Esophagus muscularis mucosa (tissue), 4 donors: ENCODE measurements around the gene PCP2. TPM values are rescaled to one million over a fixed set of nuclear protein-coding genes. Genes with fewer than 3 reads are reported as not detected.

Source experiments
- DNase-seq: peaks from one replicate; pipeline ENCODE4 v3.0.0-alpha.2; 2017; ENCODE audit errors: extremely low spot score
- H3K27ac ChIP-seq, 4 donors: fragments of 200-600 bp; sonication (generic); replicated peaks in 1 of 4; 1 replicate in 3 of 4; 2 replicates in 1 of 4; pipeline ENCODE4 v1.5.1; 2016 to 2019; ENCODE audit warnings: mild to moderate bottlenecking in 1 of 4
- H3K27me3 ChIP-seq, 4 donors: fragments of 200-600 bp; sonication (generic); one replicate each; pipeline versions ENCODE4 v1.5.1 to v1.6.0; 2016 to 2019
- H3K36me3 ChIP-seq, 4 donors: fragments of 200-600 bp; sonication (generic); one replicate each; pipeline ENCODE4 v1.5.1; 2016 to 2019
- H3K4me1 ChIP-seq, 4 donors: fragments of 200-600 bp; sonication (generic); one replicate each; pipeline ENCODE4 v1.5.1; 2016 to 2019
- H3K4me3 ChIP-seq, 4 donors: fragments of 200-600 bp; sonication (generic); 1 replicate in 2 of 4; 2 replicates in 2 of 4; pipeline ENCODE4 v1.5.1; 2016 to 2019; ENCODE audit warnings: mild to moderate bottlenecking in 4 of 4, moderate library complexity in 1 of 4
- H3K9me3 ChIP-seq, 4 donors: fragments of 200-600 bp; sonication (generic); 1 replicate in 3 of 4; 2 replicates in 1 of 4; pipeline ENCODE4 v1.5.1; 2016 to 2019
- CTCF ChIP-seq, 3 experiments: fragments of 200-600 bp in 2 of 3; fragments of 450-650 bp in 1 of 3; sonication (generic) in 2 of 3; IDR thresholded peaks; one replicate each; pipeline ENCODE4 v1.5.1; 2017 to 2019; ENCODE audit warnings: antibody characterized with exemption in 3 of 3, mild to moderate bottlenecking in 2 of 3, moderate library complexity in 1 of 3
- EP300 ChIP-seq: sonication (generic); formaldehyde crosslinking; IDR thresholded peaks from one replicate; pipeline ENCODE4 v1.6.1; 2017; ENCODE audit warnings: antibody characterized with exemption
- POLR2A ChIP-seq: fragments of 450-650 bp; IDR thresholded peaks from one replicate; pipeline ENCODE4 v1.6.1; 2017; ENCODE audit warnings: antibody characterized with exemption, moderate library complexity, mild to moderate bottlenecking, low read depth
- POLR2AphosphoS5 ChIP-seq, 2 donors: sonication (generic); formaldehyde crosslinking; IDR thresholded peaks; one replicate each; pipeline ENCODE4 v1.6.1; 2017; ENCODE audit warnings: antibody characterized with exemption in 2 of 2
- WGBS: methylation state at CpG from one replicate; pipeline ENCODE4 v1.1.5; 2018; 5-methylcytosine and 5-hydroxymethylcytosine counted together
- intact Hi-C: fragments of 100-400 bp; cut with DNase I; formaldehyde crosslinking; loops from one replicate; pipeline ENCODE4 v1.15.1; 2023
- total RNA-seq, 4 donors: library from RNA; depleted of rRNA; stranded (reverse); fragments of >200 nt; gene quantifications; one replicate each; pipeline versions ENCODE4 v1.1.0 to v1.2.1, GENCODE V29; 2016

Gene PCP2
- total RNA-seq, 4 donors from 2014 or later = not detected

- Histone ChIP-seq H3K4me3 (no peak overlapping the region), H3K27me3 (peaks cover 0 to 51% (median 0%) of the 10 kb centered on the region in 4 donors), H3K36me3 (no peaks in the 10 kb centered on the region), H3K4me1 (no peaks in the 10 kb centered on the region), H3K9me3 (no peaks in the 10 kb centered on the region), H3K27ac (no peak overlapping the region)
- no peak for DNase-seq
- whole genome bisulfite sequencing = 92% methylated on average over 11 of the region's 25 CpGs
- TF ChIP-seq CTCF (IDR thresholded peaks at IDR 0.05) (no peak), POLR2AphosphoS5 (IDR thresholded peaks at IDR 0.05) (no peak), POLR2A (no peak), EP300 (no peak)
- intact Hi-C loops = no loop called here
Measured at GRCh38 chr19:7607874-7608560, 25.5 kb downstream of the PCP2 start.

GRCh38 chr19:7607212-7607873, 26.2 kb downstream of the PCP2 start:
- Histone ChIP-seq H3K27ac (no peak overlapping the region), H3K9me3 (no peaks in the 10 kb centered on the region), H3K27me3 (peaks cover 0 to 58% (median 0%) of the 10 kb centered on the region in 4 donors), H3K4me3 (no peak overlapping the region), H3K4me1 (no peaks in the 10 kb centered on the region), H3K36me3 (no peaks in the 10 kb centered on the region)
- no peak for TF ChIP-seq POLR2A
- no peak for TF ChIP-seq EP300
- TF ChIP-seq CTCF (IDR thresholded peaks at IDR 0.05) = no peak
- TF ChIP-seq POLR2AphosphoS5 (IDR thresholded peaks at IDR 0.05) = no peak
- intact Hi-C loops = no loop called here
- WGBS = 74% methylated on average over 10 of the region's 10 CpGs
- DNase-seq = no peak

GRCh38 chr19:7606289-7606688, 27.2 kb downstream of the PCP2 start:
- Histone ChIP-seq H3K27ac (no peak overlapping the region), H3K36me3 (no peaks in the 10 kb centered on the region), H3K9me3 (no peaks in the 10 kb centered on the region), H3K4me1 (no peaks in the 10 kb centered on the region), H3K4me3 (no peak overlapping the region), H3K27me3 (peaks cover 0 to 68% (median 0%) of the 10 kb centered on the region in 4 donors)
- intact Hi-C loops = no loop called here
- DNase-seq = no peak
- TF ChIP-seq POLR2AphosphoS5 (IDR thresholded peaks at IDR 0.05) = no peak
- TF ChIP-seq EP300 = no peak
- no peak for TF ChIP-seq POLR2A
- no peak for TF ChIP-seq CTCF (IDR thresholded peaks at IDR 0.05)
- 88% methylated on average over 13 of the region's 17 CpGs for WGBS

GRCh38 chr19:7605490-7606222, 27.9 kb downstream of the PCP2 start:
- Histone ChIP-seq H3K27me3 (peaks cover 0 to 70% (median 0%) of the 10 kb centered on the region in 4 donors), H3K36me3 (no peaks in the 10 kb centered on the region), H3K9me3 (no peaks in the 10 kb centered on the region), H3K4me1 (no peaks in the 10 kb centered on the region), H3K4me3 (no peak overlapping the region), H3K27ac (no peak overlapping the region)
- intact Hi-C loops = no loop called here
- no peak for DNase-seq
- TF ChIP-seq EP300 (no peak), CTCF (IDR thresholded peaks at IDR 0.05) (no peak), POLR2A (no peak)
- 67% methylated on average over 14 of the region's 14 CpGs for WGBS
